Lung (tissue), 12 donors: ENCODE measurements around the gene SPRYD4. TPM values are rescaled to one million over a fixed set of nuclear protein-coding genes. Genes with fewer than 3 reads are reported as not detected.
"Not testable (repeated sequence)": the region's sequence is repeated elsewhere in the genome, so short reads cannot be mapped to it uniquely, and the experiment has no call there.

Experiments
- ATAC-seq: fragments of 200-7000 bp; cut with Tn5 transposase; one replicate; pipeline ENCODE4 v1.9.1; 2020; ENCODE audit warnings: moderate number of reproducible peaks; ENCODE audit not compliant: insufficient read depth, low FRiP score
- DNase-seq, 3 donors: peaks; one replicate each; pipeline ENCODE4 v3.0.0-alpha.2; 2013 to 2017
- H3K27ac ChIP-seq, 2 donors: one replicate each; pipeline ENCODE4 v1.5.1; 2013; ENCODE audit warnings: mild to moderate bottlenecking in 2 of 2, moderate library complexity in 2 of 2, control low read depth in 1 of 2, inconsistent platforms in 1 of 2, low read depth in 1 of 2, low read length in 1 of 2
- H3K27me3 ChIP-seq, 3 donors: one replicate each; pipeline ENCODE4 v1.5.1; 2013; ENCODE audit warnings: low read length in 2 of 3; ENCODE audit not compliant: control insufficient read depth in 3 of 3, insufficient read depth in 3 of 3
- H3K36me3 ChIP-seq, 4 donors: one replicate each; pipeline ENCODE4 v1.5.1; 2013; ENCODE audit warnings: low read length in 4 of 4, mild to moderate bottlenecking in 1 of 4, moderate library complexity in 1 of 4; ENCODE audit not compliant: control insufficient read depth in 4 of 4, insufficient read depth in 4 of 4
- H3K4me1 ChIP-seq, 5 donors: one replicate each; pipeline ENCODE4 v1.5.1; 2013; ENCODE audit warnings: low read length in 5 of 5, mild to moderate bottlenecking in 2 of 5, moderate library complexity in 1 of 5; ENCODE audit not compliant: control insufficient read depth in 5 of 5, insufficient read depth in 5 of 5
- H3K4me3 ChIP-seq: one replicate; pipeline ENCODE4 v1.5.1; 2013; ENCODE audit warnings: mild to moderate bottlenecking, control low read depth, moderate library complexity
- H3K9ac ChIP-seq, 2 donors: one replicate each; pipeline ENCODE4 v1.5.1; 2013; ENCODE audit warnings: low read length in 2 of 2, control low read depth in 1 of 2; ENCODE audit not compliant: insufficient read depth in 1 of 2
- H3K9me3 ChIP-seq, 4 donors: one replicate each; pipeline ENCODE4 v1.5.1; 2013; ENCODE audit warnings: low read length in 3 of 4, mild to moderate bottlenecking in 1 of 4, moderate library complexity in 1 of 4; ENCODE audit not compliant: control insufficient read depth in 4 of 4, insufficient read depth in 3 of 4
- CTCF ChIP-seq: IDR thresholded peaks from 2 replicates; pipeline ENCODE4 v1.5.1; 2012; ENCODE audit warnings: mild to moderate bottlenecking; ENCODE audit errors: control extremely low read depth, extremely low read depth
- WGBS, 2 donors: extraction: QIAGEN DNeasy Blood & Tissue Kit; methylation state at CpG; one replicate each; pipeline ENCODE4 v1.1.7; 2013; 5-methylcytosine and 5-hydroxymethylcytosine counted together
- polyA plus RNA-seq, 2 donors: library from polyadenylated mRNA; stranded (reverse); fragments of 200-250 nt; gene quantifications; one replicate each; pipeline ENCODE4 v1.2.1, GENCODE V29; 2013
- total RNA-seq, 2 donors: library from RNA; depleted of rRNA in 1 of 2; stranded (reverse); fragments of >200 nt in 1 of 2; gene quantifications; one replicate each; pipeline ENCODE4 v1.2.1, GENCODE V29; 2014 to 2021
- donor health status: control.
- donor health status: control.
- donor health status: Bipolar disorder and iron deficiency.
- donor health status: healthy.
- donor health status: DM: yes; HTN: yes; CAD: no.

SPRYD4 gene
- total and polyA plus RNA-seq, 4 donors = 2.0 to 3.4 (median 2.3) TPM

- ATAC-seq (no peak), DNase-seq (peak in 2 of 3 donors; percentile 4 to 13)
- Histone ChIP-seq H3K27me3 (no peaks in the 10 kb centered on the region), H3K36me3 (peaks cover 0 to 8% (median 3%) of the 10 kb centered on the region in 4 donors), H3K4me3 (no peak overlapping the region), H3K27ac (no peak overlapping the region), H3K4me1 (peaks cover 0 to 4% (median 0%) of the 10 kb centered on the region in 5 donors), H3K9ac (no peak overlapping the region), H3K9me3 (no peaks in the 10 kb centered on the region)
- WGBS, 2 donors = 88 to 94% methylated on average over 11 of the region's 11 CpGs
- TF ChIP-seq CTCF = no peak
Measured at GRCh38 chr12:56437430-56438176, 30.8 kb upstream of the SPRYD4 start.

GRCh38 chr12:56443208-56443607, 25.2 kb upstream of the SPRYD4 start:
- not testable (repeated sequence) for H3K36me3 ChIP-seq, H3K4me1 ChIP-seq, H3K9me3 ChIP-seq, H3K27me3 ChIP-seq, ATAC-seq, H3K4me3 ChIP-seq, DNase-seq, H3K9ac ChIP-seq, H3K27ac ChIP-seq
- WGBS, 2 donors = 74 to 85% methylated on average over 2 of the region's 2 CpGs

GRCh38 chr12:56448860-56449621, 19.3 kb upstream of the SPRYD4 start, which contains the start of gene TIMELESS:
TIMELESS (minus strand) TSS chr12:56449426; CDS start chr12:56434170, 15,256 bp downstream.
- no peaks in the 10 kb centered on the region for H3K36me3 ChIP-seq
- H3K27me3 ChIP-seq = no peaks in the 10 kb centered on the region
- 0 to 1% methylated on average over 52 to 58 of the region's 58 CpGs for WGBS, 2 donors
- H3K4me1 ChIP-seq = peaks cover 0 to 6% (median 3%) of the 10 kb centered on the region in 5 donors
- ATAC-seq (peak; percentile 96), DNase-seq (peak; percentile 92 to 96 (median 95))
- H3K9me3 ChIP-seq = no peaks in the 10 kb centered on the region
- H3K4me3 ChIP-seq = peak within 1 kb of the TSS; percentile 62
- H3K27ac ChIP-seq = peak within 1 kb of the TSS; percentile 84 to 97
- no peak for TF ChIP-seq CTCF
- H3K9ac ChIP-seq = peak within 1 kb of the TSS; percentile 56 to 97

- no peak for ATAC-seq
- peak overlapping the region in 1 of 2 donors; percentile 86 for H3K9ac ChIP-seq
- no peak overlapping the region for H3K4me3 ChIP-seq
- no peaks in the 10 kb centered on the region for H3K27me3 ChIP-seq
- H3K36me3 ChIP-seq = no peaks in the 10 kb centered on the region
- peak overlapping the region in 1 of 2 donors; percentile 97 for H3K27ac ChIP-seq
- H3K4me1 ChIP-seq = peaks cover 0 to 6% (median 3%) of the 10 kb centered on the region in 5 donors
- no peak for TF ChIP-seq CTCF
- no peaks in the 10 kb centered on the region for H3K9me3 ChIP-seq
- WGBS, 2 donors = 32 to 35% methylated on average over 5 of the region's 5 CpGs
- DNase-seq = no peak
Measured at GRCh38 chr12:56449622-56449984, 18.8 kb upstream of the SPRYD4 start.
